Suprapubic skin (tissue), 4 donors: Measurements from ENCODE around the gene APEX1.

Experiments used
- CTCF ChIP-seq, 2 donors: fragments of 200-600 bp in 1 of 2; fragments of 450-650 bp in 1 of 2; sonication (generic) in 1 of 2; IDR thresholded peaks; one replicate each; pipeline ENCODE4 v1.5.1; 2016 to 2019; ENCODE audit warnings: antibody characterized with exemption in 2 of 2, mild to moderate bottlenecking in 1 of 2, moderate library complexity in 1 of 2
- EP300 ChIP-seq: sonication (generic); formaldehyde crosslinking; IDR thresholded peaks from one replicate; pipeline ENCODE4 v1.6.1; 2017; ENCODE audit warnings: antibody characterized with exemption
- POLR2A ChIP-seq, 2 donors: fragments of 450-650 bp; IDR thresholded peaks; one replicate each; pipeline ENCODE4 v1.6.1; 2017; ENCODE audit warnings: antibody characterized with exemption in 2 of 2, mild to moderate bottlenecking in 2 of 2, moderate library complexity in 2 of 2
- POLR2AphosphoS5 ChIP-seq, 3 donors: sonication (generic); formaldehyde crosslinking; IDR thresholded peaks; one replicate each; pipeline ENCODE4 v1.6.1; 2017; ENCODE audit warnings: antibody characterized with exemption in 3 of 3

GRCh38 chr14:20446889-20447288, 8.1 kb upstream of the APEX1 start:
- TF ChIP-seq POLR2A (IDR thresholded peaks at IDR 0.05) (no peak), CTCF (IDR thresholded peaks at IDR 0.05) (no peak), POLR2AphosphoS5 (IDR thresholded peaks at IDR 0.05) (no peak), EP300 (no peak)
